Measurements from ENCODE around the gene UGT1A9. TPM values are rescaled to one million over a fixed set of nuclear protein-coding genes. Genes with fewer than 3 reads are reported as not detected.

Gene UGT1A9
- total RNA-seq, 1 experiment from 2014 or later = not detected

DNA sequence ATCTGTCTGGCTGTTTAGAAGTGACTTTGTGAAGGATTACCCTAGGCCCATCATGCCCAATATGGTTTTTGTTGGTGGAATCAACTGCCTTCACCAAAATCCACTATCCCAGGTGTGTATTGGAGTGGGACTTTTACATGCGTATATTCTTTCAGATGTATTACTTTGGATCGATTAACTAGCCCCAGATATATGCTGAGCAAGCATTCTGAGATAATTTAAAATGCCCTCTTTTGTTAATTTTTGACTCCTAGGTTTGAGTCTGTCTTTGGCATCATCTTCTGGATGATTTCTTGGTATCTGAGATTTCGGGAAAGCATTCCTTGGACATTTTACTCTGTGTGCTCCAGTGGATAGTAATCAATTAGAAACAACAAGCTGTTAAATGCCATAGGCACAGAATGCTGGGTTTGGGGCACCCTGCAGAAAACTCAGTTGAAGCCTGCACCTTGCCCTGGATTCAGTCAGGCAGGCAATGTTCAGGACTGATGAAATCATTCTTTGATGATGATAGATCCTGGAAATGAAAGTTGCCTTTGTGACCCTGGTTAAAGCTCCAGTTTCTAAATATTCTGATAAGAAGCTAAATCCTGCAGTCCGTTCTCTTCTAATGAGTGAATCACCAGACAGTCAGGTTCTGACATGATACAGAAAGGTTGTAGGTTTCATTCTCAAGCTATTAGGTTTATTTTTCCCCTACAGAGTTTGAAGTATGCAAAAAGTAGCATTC, 89.5 kb downstream of the UGT1A9 start:
- Histone ChIP-seq H3K79me1 (ENCODE audit: insufficient read depth, low read depth, low read length, poor library complexity, severe bottlenecking) (no peaks in the 10 kb centered on the region), H2BK5ac (ENCODE audit: insufficient read length, low read length) (no peak overlapping the region), H2AFZ (ENCODE audit: low read length) (no peak overlapping the region), H3K9me3 (ENCODE audit: control insufficient read depth, low read depth, low read length) (no peaks in the 10 kb centered on the region), H3K14ac (ENCODE audit: insufficient read depth, low read length) (no peak overlapping the region), H4K5ac (ENCODE audit: insufficient read length, low read depth, low read length) (no peak overlapping the region), H3K9ac (ENCODE audit: extremely low read depth, insufficient read length, low read length) (no peak overlapping the region), H3K4me2 (ENCODE audit: insufficient read depth, insufficient read length, low read length) (no peak overlapping the region), H3K23me2 (ENCODE audit: insufficient read length, low read depth, low read length, poor library complexity, severe bottlenecking) (no peaks in the 10 kb centered on the region), H3T11ph (ENCODE audit: low read length) (no peak overlapping the region), H3K18ac (ENCODE audit: insufficient read length, low read depth, low read length) (no peak overlapping the region), H4K8ac (replicated peaks; ENCODE audit: insufficient read length, low read depth, low read length) (no peak overlapping the region), H2AK5ac (ENCODE audit: insufficient read length, low read length) (no peak overlapping the region), H3K4me1 (ENCODE audit: insufficient read depth, low read length) (no peaks in the 10 kb centered on the region), H4K91ac (ENCODE audit: insufficient read length, low read depth, low read length) (no peak overlapping the region), H3K23ac (ENCODE audit: insufficient read length, low read depth, low read length) (no peak overlapping the region), H2BK20ac (ENCODE audit: low read depth, low read length, poor library complexity, severe bottlenecking) (no peak overlapping the region), H3K4ac (ENCODE audit: low read depth, low read length) (no peak overlapping the region), H3K27me3 (ENCODE audit: insufficient read depth, low read length) (no peaks in the 10 kb centered on the region), H4K20me1 (ENCODE audit: control insufficient read depth, insufficient read depth, insufficient read length) (no peaks in the 10 kb centered on the region), H3K56ac (ENCODE audit: insufficient read length, low read depth, low read length) (no peak overlapping the region), H3K27ac (ENCODE audit: insufficient read length, low read depth, low read length) (no peak overlapping the region), H2BK120ac (ENCODE audit: low read depth, low read length, poor library complexity, severe bottlenecking) (no peak overlapping the region), H2BK12ac (ENCODE audit: insufficient read length, low read depth, low read length) (no peak overlapping the region), H2BK15ac (ENCODE audit: low read depth, low read length) (no peak overlapping the region), H3K79me2 (ENCODE audit: insufficient read depth, low read length) (no peaks in the 10 kb centered on the region)
- Mint-ChIP-seq H3K36me3 (ENCODE audit: insufficient read depth in 1 of 3, low read depth in 3 of 3) (no peaks in the 10 kb centered on the region; a peak in 1 of 7 replicates), H3K4me1 (no peaks in the 10 kb centered on the region), H3K27ac (no peak overlapping the region), H3K4me3 (no peak overlapping the region), H3K9me3 (peaks cover 0 to 3% of the 10 kb centered on the region in 2 experiments; a peak in 1 of 5 replicates), H3K27me3 (ENCODE audit: low read depth) (peaks cover 8% of the 10 kb centered on the region)
- TF ChIP-seq, protein P1, sequence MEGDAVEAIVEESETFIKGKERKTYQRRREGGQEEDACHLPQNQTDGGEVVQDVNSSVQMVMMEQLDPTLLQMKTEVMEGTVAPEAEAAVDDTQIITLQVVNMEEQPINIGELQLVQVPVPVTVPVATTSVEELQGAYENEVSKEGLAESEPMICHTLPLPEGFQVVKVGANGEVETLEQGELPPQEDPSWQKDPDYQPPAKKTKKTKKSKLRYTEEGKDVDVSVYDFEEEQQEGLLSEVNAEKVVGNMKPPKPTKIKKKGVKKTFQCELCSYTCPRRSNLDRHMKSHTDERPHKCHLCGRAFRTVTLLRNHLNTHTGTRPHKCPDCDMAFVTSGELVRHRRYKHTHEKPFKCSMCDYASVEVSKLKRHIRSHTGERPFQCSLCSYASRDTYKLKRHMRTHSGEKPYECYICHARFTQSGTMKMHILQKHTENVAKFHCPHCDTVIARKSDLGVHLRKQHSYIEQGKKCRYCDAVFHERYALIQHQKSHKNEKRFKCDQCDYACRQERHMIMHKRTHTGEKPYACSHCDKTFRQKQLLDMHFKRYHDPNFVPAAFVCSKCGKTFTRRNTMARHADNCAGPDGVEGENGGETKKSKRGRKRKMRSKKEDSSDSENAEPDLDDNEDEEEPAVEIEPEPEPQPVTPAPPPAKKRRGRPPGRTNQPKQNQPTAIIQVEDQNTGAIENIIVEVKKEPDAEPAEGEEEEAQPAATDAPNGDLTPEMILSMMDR (conservative IDR thresholded peaks at IDR 0.05) = no peak
- no CpG with 5 or more reads among the region's 4 CpGs for WGBS (ENCODE audit: extremely low coverage, insufficient read length, low lambda C conversion rate)
- no peak for DNase-seq

Measured in H9 (cell line).